ENCODE data around the gene TBC1D8. TPM values are rescaled to one million over a fixed set of nuclear protein-coding genes. Genes with fewer than 3 reads are reported as not detected.

Gene TBC1D8
- total RNA-seq, 2 experiments from 2014 or later = 1.0 to 1.8 TPM

- CTCF ChIA-PET = no interaction called here
- Mint-ChIP-seq H3K4me3 (no peak overlapping the region), H3K36me3 (ENCODE audit: low read depth) (no peaks in the 10 kb centered on the region), H3K27me3 (no peaks in the 10 kb centered on the region), H3K27ac (no peak overlapping the region), H3K9me3 (no peaks in the 10 kb centered on the region), H3K4me1 (ENCODE audit: low read depth) (no peaks in the 10 kb centered on the region)
- POLR2A ChIA-PET = no interaction called here
- no peaks in the 10 kb centered on the region for H3K4me1 ChIP-seq (ENCODE audit: insufficient read depth, low read length)
- no peak overlapping the region for H3K4me3 ChIP-seq (ENCODE audit: low read length)
- peaks cover 0 to 4% of the 10 kb centered on the region in 2 experiments for H3K27me3 ChIP-seq (ENCODE audit: control insufficient read depth in 1 of 2, insufficient read depth in 2 of 2, low read length in 2 of 2)
- no peaks in the 10 kb centered on the region for H3K9me3 ChIP-seq (ENCODE audit: control insufficient read depth in 1 of 2, insufficient read depth in 1 of 2, low read length in 2 of 2)
- TF ChIP-seq CTCF (IDR thresholded peaks at IDR 0.05) = no peak
- intact Hi-C loops (cut with DNase I, micrococcal nuclease) = no loop called here
- DNase-seq (no peak), ATAC-seq (ENCODE audit: poor library complexity) (no peak)
- H3K27ac ChIP-seq (ENCODE audit: low read depth in 1 of 2, low read length in 2 of 2) = no peak overlapping the region
- H3K36me3 ChIP-seq (ENCODE audit: insufficient read depth, low read length) = no peaks in the 10 kb centered on the region
Observed at GRCh38 chr2:101027852-101028251, 123.3 kb downstream of the TBC1D8 start.

- H3K27ac Mint-ChIP-seq = no peak overlapping the region
- no peaks in the 10 kb centered on the region for H3K36me3 ChIP-seq (ENCODE audit: insufficient read depth, low read length)
- no peaks in the 10 kb centered on the region for H3K9me3 Mint-ChIP-seq
- H3K4me3 ChIP-seq (ENCODE audit: low read length) = no peak overlapping the region
- TF ChIP-seq CTCF (IDR thresholded peaks at IDR 0.05) = no peak
- DNase-seq = no peak
- no peaks in the 10 kb centered on the region for H3K27me3 ChIP-seq (ENCODE audit: control insufficient read depth in 1 of 2, insufficient read depth in 2 of 2, low read length in 2 of 2)
- intact Hi-C loops (cut with DNase I, micrococcal nuclease) = no loop called here
- no peak for ATAC-seq (ENCODE audit: poor library complexity)
- H3K4me1 ChIP-seq (ENCODE audit: insufficient read depth, low read length) = no peaks in the 10 kb centered on the region
- no peak overlapping the region for H3K4me3 Mint-ChIP-seq
- H3K9me3 ChIP-seq (ENCODE audit: control insufficient read depth in 1 of 2, insufficient read depth in 1 of 2, low read length in 2 of 2) = no peaks in the 10 kb centered on the region
- ChIA-PET POLR2A (interaction anchor here (1.2 kb wide), 1 partner anchor 25 kb away, joined by 4 read pairs; the partner anchor contains the start of gene RPL31), CTCF (no interaction called here)
- H3K36me3 Mint-ChIP-seq (ENCODE audit: low read depth) = no peaks in the 10 kb centered on the region
- H3K27ac ChIP-seq (ENCODE audit: low read depth in 1 of 2, low read length in 2 of 2) = no peak overlapping the region
- H3K27me3 Mint-ChIP-seq = no peaks in the 10 kb centered on the region
- no peaks in the 10 kb centered on the region for H3K4me1 Mint-ChIP-seq (ENCODE audit: low read depth)
Observed at GRCh38 chr2:101026923-101027469, 124.2 kb downstream of the TBC1D8 start.

- no peaks in the 10 kb centered on the region for H3K9me3 ChIP-seq (ENCODE audit: control insufficient read depth in 1 of 2, insufficient read depth in 1 of 2, low read length in 2 of 2)
- ATAC-seq (ENCODE audit: poor library complexity) = no peak
- no peaks in the 10 kb centered on the region for H3K36me3 ChIP-seq (ENCODE audit: insufficient read depth, low read length)
- ChIA-PET POLR2A (interaction anchor here (1.2 kb wide), 1 partner anchor 24 kb away, joined by 4 read pairs; the partner anchor contains the start of gene RPL31), CTCF (no interaction called here)
- Mint-ChIP-seq H3K27ac (no peak overlapping the region), H3K9me3 (no peaks in the 10 kb centered on the region), H3K4me1 (ENCODE audit: low read depth) (no peaks in the 10 kb centered on the region), H3K27me3 (no peaks in the 10 kb centered on the region), H3K4me3 (no peak overlapping the region), H3K36me3 (ENCODE audit: low read depth) (no peaks in the 10 kb centered on the region)
- H3K4me1 ChIP-seq (ENCODE audit: insufficient read depth, low read length) = no peaks in the 10 kb centered on the region
- no peaks in the 10 kb centered on the region for H3K27me3 ChIP-seq (ENCODE audit: control insufficient read depth in 1 of 2, insufficient read depth in 2 of 2, low read length in 2 of 2)
- intact Hi-C loops (cut with DNase I, micrococcal nuclease) = no loop called here
- H3K27ac ChIP-seq (ENCODE audit: low read depth in 1 of 2, low read length in 2 of 2) = no peak overlapping the region
- no peak overlapping the region for H3K4me3 ChIP-seq (ENCODE audit: low read length)
- TF ChIP-seq CTCF (IDR thresholded peaks at IDR 0.05) = no peak
- DNase-seq = no peak
Observed at GRCh38 chr2:101026253-101026701, 124.9 kb downstream of the TBC1D8 start.
